ENCODE measurements around the gene LDB2. TPM values are rescaled to one million over a fixed set of nuclear protein-coding genes. Genes with fewer than 3 reads are reported as not detected.

LDB2 gene
- total RNA-seq, 1 donor: 85.9 TPM

DNA sequence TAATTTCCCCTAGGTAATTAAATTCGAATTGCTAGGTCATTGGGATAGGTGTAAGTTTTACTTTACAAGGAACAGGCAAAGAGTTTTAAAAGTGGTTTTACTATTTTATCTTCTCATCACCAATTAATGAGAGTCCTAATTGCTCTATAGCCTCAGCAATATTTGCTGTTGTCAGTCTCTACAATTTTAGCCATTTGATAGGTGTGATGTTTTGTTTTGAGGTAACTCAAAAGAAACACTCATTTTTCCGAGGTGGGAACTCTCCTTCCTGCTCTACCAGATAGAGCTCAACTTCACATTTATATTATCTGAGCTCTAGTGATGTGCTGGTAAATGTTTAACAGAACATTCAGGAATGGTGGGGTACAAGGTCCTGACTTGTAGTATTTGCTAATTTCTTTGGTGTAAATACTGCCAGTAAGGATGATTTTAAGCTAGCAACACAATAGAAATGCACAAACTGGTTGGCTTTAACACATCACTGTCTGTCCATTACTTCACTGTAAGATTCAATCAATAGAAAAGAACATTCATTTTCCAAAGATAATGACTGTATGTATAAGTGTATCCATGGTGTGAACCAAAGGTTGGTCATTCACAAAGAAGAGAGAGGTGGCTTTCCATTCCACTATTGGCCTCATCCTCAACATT is 62.7 kb downstream of the LDB2 start:
- DNase-seq (ENCODE audit: low read depth): no peak
- TF ChIP-seq, protein P1, sequence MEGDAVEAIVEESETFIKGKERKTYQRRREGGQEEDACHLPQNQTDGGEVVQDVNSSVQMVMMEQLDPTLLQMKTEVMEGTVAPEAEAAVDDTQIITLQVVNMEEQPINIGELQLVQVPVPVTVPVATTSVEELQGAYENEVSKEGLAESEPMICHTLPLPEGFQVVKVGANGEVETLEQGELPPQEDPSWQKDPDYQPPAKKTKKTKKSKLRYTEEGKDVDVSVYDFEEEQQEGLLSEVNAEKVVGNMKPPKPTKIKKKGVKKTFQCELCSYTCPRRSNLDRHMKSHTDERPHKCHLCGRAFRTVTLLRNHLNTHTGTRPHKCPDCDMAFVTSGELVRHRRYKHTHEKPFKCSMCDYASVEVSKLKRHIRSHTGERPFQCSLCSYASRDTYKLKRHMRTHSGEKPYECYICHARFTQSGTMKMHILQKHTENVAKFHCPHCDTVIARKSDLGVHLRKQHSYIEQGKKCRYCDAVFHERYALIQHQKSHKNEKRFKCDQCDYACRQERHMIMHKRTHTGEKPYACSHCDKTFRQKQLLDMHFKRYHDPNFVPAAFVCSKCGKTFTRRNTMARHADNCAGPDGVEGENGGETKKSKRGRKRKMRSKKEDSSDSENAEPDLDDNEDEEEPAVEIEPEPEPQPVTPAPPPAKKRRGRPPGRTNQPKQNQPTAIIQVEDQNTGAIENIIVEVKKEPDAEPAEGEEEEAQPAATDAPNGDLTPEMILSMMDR (IDR thresholded peaks at IDR 0.05; ENCODE audit: insufficient read depth, low read length): no peak
- no peak overlapping the region for H3K4me3 ChIP-seq (ENCODE audit: low read depth, low read length)

DNA sequence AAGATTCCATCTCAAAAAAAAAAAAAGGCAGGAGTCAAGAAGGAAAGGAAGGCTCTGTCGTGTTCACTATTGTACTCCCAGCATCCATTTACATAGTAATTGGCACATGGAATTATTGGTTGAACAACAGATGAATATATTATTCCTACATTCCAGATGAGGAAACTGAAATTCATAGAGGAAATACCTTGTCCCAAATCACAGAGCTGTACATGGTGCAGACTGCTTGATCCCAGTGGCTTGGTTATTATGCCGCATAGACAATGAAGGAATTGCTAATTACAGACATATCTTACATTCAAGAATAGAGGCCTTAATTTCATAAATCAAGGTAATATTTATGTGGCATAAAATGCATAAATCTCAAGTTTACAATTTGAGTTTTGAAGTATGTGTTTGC is 63.6 kb downstream of the LDB2 start:
- H3K4me3 ChIP-seq (ENCODE audit: low read depth, low read length): no peak overlapping the region
- DNase-seq (ENCODE audit: low read depth): no peak
- TF ChIP-seq, protein P1 (IDR thresholded peaks at IDR 0.05; ENCODE audit: insufficient read depth, low read length): no peak

DNA sequence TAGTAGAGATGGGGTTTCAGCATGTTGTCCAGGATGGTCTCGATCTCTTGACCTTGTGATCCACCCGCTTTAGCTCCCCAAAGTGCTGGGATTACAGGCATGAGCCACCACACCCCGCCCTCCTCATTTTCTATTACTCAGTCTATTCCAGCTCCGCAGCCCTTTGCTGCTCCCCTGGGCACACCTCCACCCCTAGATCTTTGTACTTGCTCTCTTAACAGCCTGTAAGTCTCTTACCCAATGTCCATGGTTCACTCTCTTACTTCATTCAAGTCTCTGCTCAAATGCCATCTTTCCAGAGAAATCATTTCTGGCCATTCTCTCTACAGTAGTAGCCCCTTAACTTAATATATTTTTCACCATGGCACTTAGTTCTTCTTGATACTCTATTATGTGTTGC is 64.7 kb downstream of the LDB2 start:
- H3K4me3 ChIP-seq (ENCODE audit: low read depth, low read length): no peak overlapping the region
- TF ChIP-seq, protein P1 (IDR thresholded peaks at IDR 0.05; ENCODE audit: insufficient read depth, low read length): no peak
- DNase-seq (ENCODE audit: low read depth): no peak

DNA sequence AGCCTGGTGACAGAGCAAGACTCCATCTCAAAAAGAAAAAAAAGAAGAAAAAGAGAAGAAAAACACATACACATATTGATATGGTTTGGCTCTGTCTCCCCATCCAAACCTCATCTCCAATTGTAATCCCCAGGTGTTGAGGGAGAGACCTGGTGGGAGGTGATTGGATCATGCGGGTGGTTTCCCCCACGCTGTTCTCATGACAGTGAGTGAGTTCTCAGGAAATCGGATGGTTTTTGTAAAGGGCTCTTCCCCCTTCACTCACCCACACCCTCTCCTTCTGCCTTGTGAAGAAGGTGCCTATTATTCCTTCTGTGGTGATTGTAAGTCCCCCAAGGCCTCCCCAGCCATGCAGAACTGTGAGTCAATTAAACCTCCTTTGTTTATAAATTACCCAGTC is 68.4 kb downstream of the LDB2 start:
- TF ChIP-seq, protein P1 (IDR thresholded peaks at IDR 0.05; ENCODE audit: insufficient read depth, low read length): no peak
- H3K4me3 ChIP-seq (ENCODE audit: low read depth, low read length): no peak overlapping the region
- no peak for DNase-seq (ENCODE audit: low read depth)

DNA sequence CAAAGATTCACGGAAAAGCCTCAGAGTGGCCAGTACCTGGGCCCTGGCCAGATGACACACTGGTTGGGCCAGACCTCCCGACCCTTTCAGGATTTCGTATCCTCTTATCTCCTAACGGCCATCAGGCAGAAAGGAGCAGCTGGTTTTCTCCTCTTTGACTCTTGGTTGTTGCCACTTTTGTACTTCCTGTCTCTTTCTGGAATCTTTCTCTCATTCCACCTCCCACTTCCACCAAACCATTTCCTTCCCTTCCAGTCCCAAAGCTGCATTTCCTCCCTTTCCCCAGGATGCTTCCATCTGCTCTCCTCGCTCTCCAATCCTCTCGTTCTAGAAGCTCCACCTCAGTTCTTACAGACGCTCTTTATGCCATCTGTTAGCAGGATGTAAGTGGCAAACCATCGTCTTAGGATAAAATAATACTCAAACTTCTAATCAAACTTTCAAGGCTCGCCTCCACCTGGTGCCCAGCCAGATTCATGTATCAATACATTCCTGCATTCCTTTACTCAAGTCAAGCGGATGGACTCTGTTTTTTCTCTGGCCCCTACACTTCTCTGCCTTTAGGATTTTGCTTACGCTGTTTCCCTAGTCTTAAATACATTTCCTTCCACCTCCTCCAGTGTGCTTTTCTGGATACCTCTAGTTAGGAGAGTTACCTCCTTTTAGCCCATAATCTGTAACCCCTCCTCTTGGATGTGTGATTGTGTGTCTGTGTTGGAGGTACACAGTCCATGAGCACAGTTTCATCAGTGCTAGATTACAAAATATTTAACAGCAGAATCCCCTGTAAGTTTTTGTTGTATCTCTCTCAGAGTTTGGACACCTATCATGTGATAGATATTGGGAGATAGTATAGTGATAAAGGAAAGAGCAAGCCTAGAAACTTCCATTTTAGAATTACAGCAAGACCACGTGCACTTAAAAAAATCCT is 70.4 kb downstream of the LDB2 start:
- DNase-seq (ENCODE audit: low read depth): peak; percentile 31
- H3K4me3 ChIP-seq (ENCODE audit: low read depth, low read length): no peak overlapping the region
- TF ChIP-seq, protein P1 (IDR thresholded peaks at IDR 0.05; ENCODE audit: insufficient read depth, low read length): no peak

DNA sequence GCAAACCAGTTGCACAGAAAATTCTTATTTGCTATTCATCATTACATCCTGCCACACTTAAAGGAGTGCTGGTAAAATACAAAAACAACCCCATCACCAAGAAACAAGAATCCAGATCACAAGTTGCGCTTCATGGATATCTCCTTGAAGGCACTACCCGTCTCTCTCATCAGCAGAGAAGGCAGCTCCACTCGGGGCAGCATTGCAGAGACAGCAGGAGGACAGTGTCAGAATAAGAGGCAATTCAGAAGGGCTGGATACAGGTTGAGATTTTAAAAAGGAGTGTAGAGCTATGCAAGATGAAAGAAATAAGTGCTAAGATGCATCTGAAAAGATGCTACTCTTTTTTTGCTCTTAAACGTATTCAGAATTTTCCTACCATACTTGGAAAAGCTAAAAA is 71.4 kb downstream of the LDB2 start:
- DNase-seq (ENCODE audit: low read depth): no peak
- no peak overlapping the region for H3K4me3 ChIP-seq (ENCODE audit: low read depth, low read length)
- TF ChIP-seq, protein P1 (IDR thresholded peaks at IDR 0.05; ENCODE audit: insufficient read depth, low read length): no peak
